Activated CD4-positive, alpha-beta T cell treated with anti-CD3 and anti-CD28 coated beads, Interleukin-2, Interleukin-4, amounts not matched to agents 100 ng/mL and 50 ng/mL, durations not matched to agents 16 hours and 8 hours (primary cell): Measurements from ENCODE around the gene PLEKHG1.

Source experiments
- DNase-seq: peaks from one replicate; pipeline ENCODE4 v3.0.0-alpha.2; 2020; ENCODE audit warnings: low spot score

PLEKHG1 gene

DNA sequence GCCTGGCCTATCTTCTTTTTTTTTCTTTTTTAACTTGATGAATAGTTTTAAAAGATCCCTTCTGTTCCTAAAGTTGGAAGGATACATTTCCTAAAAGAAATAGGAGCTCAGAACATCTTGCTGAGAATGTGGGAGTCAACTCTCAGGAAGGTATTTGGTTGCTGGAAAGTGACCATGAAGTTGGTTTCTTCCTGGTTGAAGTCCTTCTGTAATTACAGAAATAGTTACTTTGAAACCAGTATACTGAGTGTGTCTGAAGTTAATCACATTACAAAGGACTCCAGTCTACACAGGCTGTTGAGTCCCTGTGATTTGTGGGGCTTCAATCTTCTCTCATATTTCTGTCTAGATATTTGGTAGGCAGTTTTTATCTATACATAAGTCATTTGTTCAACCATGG is 9.8 kb upstream of the PLEKHG1 start:
- DNase-seq, result no peak

DNA sequence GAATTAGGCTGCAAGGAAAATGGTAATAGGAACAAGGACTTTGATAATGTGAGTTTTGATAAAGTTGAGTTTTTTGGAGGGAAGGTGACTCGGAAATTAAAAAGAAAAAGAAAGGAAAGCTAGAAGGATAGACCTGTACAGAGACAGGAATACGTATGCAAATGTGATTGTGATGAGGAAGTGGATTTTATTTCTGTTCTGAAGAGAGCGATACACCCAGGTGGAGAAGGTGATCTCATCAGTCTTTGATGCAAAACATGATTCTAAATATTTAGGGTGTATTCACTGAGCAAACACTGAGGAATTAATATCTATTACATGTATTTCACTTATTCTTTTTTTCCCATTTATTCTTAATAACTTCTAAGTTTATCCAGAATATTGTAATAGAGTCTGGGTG is 9.2 kb upstream of the PLEKHG1 start:
- DNase-seq, result no peak

DNA sequence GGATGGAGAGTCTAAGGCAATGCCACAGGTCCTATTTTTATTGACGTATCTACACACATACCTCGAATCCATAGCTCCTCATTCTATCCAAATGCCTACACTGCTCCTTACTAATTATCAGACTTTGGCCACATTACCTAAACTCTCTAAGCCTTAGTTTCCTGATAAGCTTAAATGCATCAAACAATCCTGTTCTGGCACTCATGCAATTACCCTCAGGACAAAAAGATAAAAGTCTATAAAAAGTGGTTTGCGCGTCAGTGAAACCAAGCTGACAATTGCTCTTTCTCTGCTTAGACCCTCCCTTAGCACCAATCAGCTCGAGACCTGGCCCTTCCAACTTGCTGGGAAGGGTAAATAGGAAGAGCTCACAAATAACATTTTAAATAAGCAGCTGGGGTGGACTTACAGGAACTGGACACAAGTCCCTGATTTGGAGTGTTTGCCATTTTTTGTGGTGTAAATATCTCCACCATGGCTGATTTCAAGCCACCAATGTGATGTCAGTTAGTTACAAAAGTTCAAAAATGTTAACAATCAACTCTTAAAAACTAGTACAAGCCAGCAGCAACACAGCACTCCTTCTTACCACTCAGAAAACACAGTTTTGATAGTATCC is 7.2 kb upstream of the PLEKHG1 start:
- no peak for DNase-seq

- no peak for DNase-seq
Observed at GRCh38 chr6:150593119-150593518, 6.6 kb upstream of the PLEKHG1 start.

GRCh38 chr6:150596439-150596838 is 3.2 kb upstream of the PLEKHG1 start:
- no peak for DNase-seq

DNA sequence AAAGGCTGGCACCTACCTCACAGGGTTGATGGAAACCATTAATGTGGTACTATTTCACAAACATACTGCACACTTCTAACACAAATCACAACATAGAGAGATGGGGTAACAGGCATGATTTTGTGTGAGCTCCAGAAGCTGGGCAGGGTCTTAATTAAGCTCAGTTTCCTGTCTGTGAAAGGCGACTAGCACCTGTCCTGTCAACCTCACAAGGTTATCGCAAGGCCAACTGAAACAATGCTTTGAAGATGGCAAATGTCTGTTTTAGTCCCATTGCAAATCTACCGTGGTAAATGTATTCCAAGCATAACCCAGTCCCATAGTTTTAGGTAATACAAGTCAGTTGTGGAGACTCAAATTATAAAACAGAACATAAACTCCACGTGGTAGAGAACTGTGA is 1.3 kb upstream of the PLEKHG1 start:
- no peak for DNase-seq

DNA sequence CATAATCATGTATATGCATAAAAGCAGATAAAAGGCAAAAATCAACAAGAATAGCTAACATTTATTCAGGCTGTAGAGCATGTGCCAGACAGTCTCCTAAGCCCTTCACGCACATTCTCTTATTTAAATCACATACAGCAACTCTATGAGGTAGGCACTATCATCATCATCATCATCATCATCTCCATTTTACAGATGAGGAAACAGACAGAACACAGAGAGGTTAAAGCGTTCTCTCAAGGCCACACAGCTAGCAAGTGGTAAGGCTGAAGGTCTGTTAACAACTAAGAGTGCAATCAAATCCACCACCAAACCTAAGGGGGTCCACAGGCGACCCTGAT is 857 bp upstream of the PLEKHG1 start:
- DNase-seq, result no peak

- no peak for DNase-seq
Observed at GRCh38 chr6:150600010-150600300, 270 bp downstream of the PLEKHG1 start.

- peak; percentile 60 for DNase-seq
Observed at GRCh38 chr6:150600301-150601017, 774 bp downstream of the PLEKHG1 start.

DNA sequence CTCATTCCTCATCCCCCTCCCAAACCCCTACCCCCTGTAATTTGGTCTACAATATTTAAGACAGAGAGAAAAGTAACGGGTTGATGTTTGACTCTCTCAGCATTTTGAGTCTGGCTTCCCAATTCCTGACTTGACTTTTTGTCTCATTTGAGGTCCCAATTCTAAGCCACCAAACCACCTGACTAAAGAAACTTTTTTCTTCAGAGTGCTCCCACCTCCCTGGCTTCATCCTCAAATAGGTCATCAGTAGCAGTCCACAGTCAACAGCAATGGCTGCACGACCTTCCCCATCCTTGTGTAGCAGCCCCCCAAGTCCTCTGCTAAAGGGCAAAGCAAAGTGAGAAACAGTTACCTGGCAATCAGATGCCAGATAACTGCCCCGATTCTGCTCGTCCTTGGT is 1.8 kb downstream of the PLEKHG1 start:
- no peak for DNase-seq

DNA sequence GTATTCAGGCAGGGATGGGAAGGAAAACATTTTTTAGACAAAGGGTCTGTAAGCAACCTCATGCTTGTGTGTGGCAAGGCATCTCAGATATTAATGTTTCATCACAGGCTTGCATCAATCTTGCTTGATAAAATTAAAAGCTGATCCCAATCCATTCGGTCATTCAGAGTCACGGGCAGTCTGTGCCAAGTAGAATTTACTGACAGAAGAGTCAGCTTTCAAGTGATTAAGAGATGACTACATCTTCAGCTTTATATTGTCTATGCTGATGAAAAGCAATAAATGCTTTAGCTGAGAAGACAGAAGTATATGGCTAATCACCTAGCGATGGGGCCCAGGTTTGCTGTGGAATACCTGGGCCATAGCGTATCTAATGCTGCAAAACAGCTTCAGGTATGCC is 3.5 kb downstream of the PLEKHG1 start:
- no peak for DNase-seq

- DNase-seq, result no peak
Observed at GRCh38 chr6:150604467-150604866, 4.8 kb downstream of the PLEKHG1 start.

- DNase-seq, result no peak
Observed at GRCh38 chr6:150605333-150605732, 5.6 kb downstream of the PLEKHG1 start.

DNA sequence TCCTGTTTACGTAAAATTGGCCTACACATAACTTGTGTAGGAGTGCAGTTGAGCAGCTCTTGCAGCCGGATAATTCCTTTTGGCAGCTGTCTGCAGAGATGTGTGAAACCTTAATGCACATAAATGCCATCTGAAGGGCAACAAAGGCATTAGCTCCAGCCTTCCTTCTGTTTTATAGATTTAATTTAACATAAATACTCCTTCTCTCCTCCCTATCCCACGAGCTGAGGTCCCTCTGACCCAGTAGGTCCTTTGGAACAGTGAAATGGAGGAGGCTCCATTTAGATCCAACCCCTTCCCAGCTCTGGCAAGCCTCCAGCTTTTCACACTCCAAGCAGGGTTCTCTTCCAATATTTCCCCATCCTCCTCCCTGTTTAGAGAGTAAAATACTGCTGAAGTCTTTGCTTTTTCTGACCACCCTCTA is 6.5 kb downstream of the PLEKHG1 start:
- no peak for DNase-seq

DNA sequence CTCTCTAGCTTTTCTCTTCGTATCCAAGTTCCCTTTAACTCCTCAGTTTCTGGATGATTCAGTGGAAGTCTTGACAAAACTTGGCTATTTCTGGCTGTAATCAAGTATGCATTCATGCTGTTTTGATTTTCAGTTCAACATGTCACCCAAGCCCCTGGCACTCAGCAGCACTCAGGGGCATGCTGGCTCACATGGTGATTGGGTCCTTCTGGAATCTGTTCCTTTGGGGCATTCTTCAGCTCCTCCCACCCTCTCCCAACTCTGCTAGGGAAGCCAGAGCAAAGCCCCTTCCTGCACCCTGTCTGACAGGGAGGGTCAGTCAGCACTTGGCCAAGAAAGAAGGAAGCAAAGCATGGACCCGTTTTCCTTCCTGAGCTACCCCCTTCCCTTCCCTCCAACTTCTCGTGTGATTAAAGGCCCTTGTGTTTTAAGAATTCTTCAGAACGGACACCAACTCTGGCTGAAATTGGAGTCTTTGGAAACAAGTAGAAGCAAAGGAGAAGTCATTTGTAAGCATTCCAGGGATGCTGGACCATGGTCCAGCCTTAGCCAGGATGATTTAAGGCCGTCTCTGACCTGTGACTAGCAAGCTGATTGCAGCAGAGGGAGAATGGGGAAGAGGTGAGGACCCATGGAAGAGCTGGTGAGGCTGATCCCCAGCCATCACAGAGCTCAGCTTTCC is 7.1 kb downstream of the PLEKHG1 start:
- DNase-seq, result no peak

GRCh38 chr6:150607329-150607650 is 7.6 kb downstream of the PLEKHG1 start:
- DNase-seq, result no peak

DNA sequence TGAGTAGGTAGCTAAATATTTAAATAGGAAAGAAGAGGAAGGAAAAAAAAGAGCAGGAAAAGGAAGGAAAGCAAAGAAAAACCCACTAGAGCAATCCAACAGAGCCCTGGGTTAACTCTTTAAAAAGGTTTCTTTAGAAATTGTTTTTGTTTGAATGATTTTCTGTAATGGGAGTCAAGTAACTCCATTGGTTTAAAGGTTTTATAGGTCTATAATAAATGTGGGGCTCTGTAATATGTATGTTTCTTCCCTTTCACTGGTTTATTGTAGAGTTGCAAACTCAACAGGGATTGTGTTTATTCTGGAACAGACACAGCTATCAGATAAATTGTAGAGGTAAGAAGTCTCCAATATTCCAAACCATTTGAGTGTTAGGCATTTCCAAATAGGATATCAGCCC is 10.9 kb downstream of the PLEKHG1 start:
- DNase-seq, result no peak

DNA sequence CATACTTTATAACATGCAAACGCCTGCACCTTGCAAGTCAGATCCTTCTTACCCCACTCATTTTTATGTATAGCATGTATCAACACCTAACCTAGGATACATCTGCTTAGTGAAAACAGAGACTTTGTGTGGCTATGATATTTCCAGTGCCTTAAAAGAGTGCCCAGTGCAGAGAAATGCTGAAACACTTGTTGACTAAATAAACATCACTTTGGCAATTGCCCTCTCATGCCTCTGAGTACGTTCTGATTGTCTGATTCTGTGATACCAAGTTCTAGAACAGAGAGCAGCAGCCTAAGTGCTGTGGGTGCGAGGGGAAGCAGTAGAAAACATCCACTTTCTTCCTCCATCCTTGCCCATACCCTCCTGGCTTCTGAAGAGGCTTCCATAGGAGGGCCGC is 13.6 kb downstream of the PLEKHG1 start:
- no peak for DNase-seq

DNA sequence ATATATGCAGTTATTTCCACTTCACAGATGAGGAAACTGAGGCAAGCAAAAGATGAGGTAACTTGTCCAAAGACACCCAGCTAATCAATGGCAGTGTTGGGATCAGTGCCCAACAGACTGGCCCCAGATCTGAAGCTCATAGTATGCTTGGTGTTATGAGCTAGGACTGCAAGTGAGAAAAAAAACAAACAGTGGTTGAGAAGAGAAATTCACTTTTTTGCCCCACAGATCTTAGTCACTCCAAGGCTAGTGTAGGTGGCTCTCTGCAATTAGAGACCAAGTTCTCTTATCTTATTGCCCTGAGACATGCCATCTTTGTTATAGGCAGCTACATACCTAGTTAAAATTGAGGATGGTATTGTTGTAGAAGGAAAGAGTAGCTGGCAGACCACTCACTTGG is 16.3 kb downstream of the PLEKHG1 start:
- DNase-seq, result no peak

DNA sequence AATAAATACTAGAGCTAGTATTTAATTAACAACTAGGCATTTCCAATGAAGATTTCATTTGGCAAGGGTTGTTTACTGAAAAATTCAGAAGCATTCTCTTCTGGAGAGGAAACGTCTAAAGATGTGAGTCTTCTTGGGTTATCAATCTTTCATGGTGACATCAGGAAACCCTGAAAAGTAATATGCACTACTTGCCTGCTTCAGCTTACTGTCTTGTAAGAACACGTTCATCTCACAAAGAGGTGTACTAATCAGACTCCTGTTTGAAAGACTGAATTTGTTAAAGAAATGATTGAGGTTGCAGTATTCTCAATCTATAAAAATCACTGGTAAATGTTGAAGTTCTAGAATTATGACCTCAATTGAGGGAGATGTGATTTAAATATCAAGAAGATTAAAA is 16.9 kb downstream of the PLEKHG1 start:
- DNase-seq, result no peak

- no peak for DNase-seq
Observed at GRCh38 chr6:150617062-150617461, 17.4 kb downstream of the PLEKHG1 start.

- no peak for DNase-seq
Observed at GRCh38 chr6:150617496-150618460, 18.1 kb downstream of the PLEKHG1 start.

- DNase-seq, result no peak
Observed at GRCh38 chr6:150619275-150619674, 19.6 kb downstream of the PLEKHG1 start.
